ENCODE results near the gene GATAD2B. TPM values are rescaled to one million over a fixed set of nuclear protein-coding genes. Genes with fewer than 3 reads are reported as not detected.

Gene GATAD2B
- polyA plus RNA-seq, 1 experiment = 4.8 TPM

DNA sequence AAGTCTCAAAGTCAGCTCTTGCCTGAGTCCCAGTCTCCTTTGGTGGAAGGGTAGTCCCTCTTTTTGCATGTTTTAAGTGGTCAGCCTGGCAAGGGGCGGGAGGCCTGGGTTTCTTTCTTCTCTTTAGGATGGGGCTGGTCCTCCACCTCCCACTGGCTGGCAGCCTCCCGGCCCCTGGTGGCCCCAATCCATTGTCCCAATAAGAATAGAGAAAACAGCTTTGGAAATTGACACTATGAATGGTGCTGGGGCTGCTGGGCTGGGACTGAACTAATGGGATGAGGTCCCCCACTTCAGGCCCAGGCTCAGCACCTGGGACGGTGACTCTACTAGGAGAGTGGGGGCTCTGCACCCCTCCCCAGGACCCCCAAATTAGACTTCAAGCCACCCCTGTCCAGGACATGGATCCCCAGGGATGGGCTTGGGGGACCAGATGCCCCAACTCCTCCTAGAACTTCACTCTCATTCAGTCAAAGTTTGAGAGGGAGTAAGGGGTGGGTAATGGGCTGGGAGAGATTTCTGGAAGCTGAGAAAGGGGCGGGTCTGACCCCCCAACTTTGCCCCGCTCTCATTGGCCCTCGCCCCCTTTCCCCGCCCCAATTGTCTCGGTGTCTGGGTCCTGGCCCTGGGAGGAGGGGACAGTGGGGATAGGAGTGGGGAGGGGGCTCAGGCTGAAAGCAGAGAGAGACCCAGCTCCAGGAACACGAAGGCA, 129.4 kb downstream of the GATAD2B start:
- CTCF ChIA-PET = interaction anchor here (1.7 to 3.0 kb wide), 2 partner anchors 153 to 193 kb away, joined by 9 to 10 read pairs; partner anchors contain the start of genes DENND4B and RAB13
- H3K9me3 ChIP-seq (ENCODE audit: control insufficient read depth, insufficient read depth, low read length) = peaks cover 4% of the 10 kb centered on the region; the same call in 1 of the 2 replicates
- no peak overlapping the region for H3K4me3 ChIP-seq (ENCODE audit: low read depth, low read length)
- H3K27me3 ChIP-seq (ENCODE audit: control insufficient read depth, insufficient read depth, low read length) = no peaks in the 10 kb centered on the region
- POLR2A ChIA-PET = no interaction called here
- DNase-seq (ENCODE audit: low read depth, low spot score) = no peak
- TF ChIP-seq, protein P1, sequence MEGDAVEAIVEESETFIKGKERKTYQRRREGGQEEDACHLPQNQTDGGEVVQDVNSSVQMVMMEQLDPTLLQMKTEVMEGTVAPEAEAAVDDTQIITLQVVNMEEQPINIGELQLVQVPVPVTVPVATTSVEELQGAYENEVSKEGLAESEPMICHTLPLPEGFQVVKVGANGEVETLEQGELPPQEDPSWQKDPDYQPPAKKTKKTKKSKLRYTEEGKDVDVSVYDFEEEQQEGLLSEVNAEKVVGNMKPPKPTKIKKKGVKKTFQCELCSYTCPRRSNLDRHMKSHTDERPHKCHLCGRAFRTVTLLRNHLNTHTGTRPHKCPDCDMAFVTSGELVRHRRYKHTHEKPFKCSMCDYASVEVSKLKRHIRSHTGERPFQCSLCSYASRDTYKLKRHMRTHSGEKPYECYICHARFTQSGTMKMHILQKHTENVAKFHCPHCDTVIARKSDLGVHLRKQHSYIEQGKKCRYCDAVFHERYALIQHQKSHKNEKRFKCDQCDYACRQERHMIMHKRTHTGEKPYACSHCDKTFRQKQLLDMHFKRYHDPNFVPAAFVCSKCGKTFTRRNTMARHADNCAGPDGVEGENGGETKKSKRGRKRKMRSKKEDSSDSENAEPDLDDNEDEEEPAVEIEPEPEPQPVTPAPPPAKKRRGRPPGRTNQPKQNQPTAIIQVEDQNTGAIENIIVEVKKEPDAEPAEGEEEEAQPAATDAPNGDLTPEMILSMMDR (IDR thresholded peaks at IDR 0.05; ENCODE audit: low read depth, low read length) = no peak
- H3K27ac ChIP-seq (ENCODE audit: low read depth, low read length) = no peak overlapping the region

DNA sequence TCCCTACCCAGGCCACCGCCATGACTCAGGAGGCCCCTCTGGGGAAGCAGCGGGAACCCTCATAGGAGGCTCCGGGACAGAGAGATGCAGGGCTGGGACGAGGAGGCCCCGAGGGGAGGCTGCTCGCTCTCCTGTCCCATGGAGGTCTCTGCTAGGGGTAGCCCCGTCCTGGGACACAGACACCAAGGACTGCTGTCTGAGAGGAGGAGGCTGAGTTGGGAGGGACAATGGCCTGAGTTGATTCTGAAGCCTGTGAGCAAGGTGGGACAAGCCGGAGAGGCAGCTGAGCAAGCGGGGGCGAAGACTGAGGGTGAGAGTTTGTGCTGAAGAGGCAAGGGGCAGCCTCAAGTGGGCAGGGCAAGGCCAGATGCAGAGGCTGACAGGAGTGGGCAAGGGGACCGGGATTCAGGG, 130.1 kb downstream of the GATAD2B start:
- H3K27me3 ChIP-seq (ENCODE audit: control insufficient read depth, insufficient read depth, low read length) = no peaks in the 10 kb centered on the region
- TF ChIP-seq, protein P1 (IDR thresholded peaks at IDR 0.05; ENCODE audit: low read depth, low read length) = no peak
- no peak overlapping the region for H3K27ac ChIP-seq (ENCODE audit: low read depth, low read length)
- DNase-seq (ENCODE audit: low read depth, low spot score) = no peak
- CTCF ChIA-PET = interaction anchor here (1.7 to 3.0 kb wide), 2 partner anchors 154 to 194 kb away, joined by 9 to 10 read pairs; partner anchors contain the start of genes DENND4B and RAB13
- POLR2A ChIA-PET = interaction anchor here (0.6 to 1.9 kb wide), 3 partner anchors 9 to 198 kb away, joined by 3 to 9 read pairs (median 3); no protein-coding TSS in a partner anchor
- H3K9me3 ChIP-seq (ENCODE audit: control insufficient read depth, insufficient read depth, low read length) = peaks cover 4% of the 10 kb centered on the region; the same call in 1 of the 2 replicates
- H3K4me3 ChIP-seq (ENCODE audit: low read depth, low read length) = no peak overlapping the region

DNA sequence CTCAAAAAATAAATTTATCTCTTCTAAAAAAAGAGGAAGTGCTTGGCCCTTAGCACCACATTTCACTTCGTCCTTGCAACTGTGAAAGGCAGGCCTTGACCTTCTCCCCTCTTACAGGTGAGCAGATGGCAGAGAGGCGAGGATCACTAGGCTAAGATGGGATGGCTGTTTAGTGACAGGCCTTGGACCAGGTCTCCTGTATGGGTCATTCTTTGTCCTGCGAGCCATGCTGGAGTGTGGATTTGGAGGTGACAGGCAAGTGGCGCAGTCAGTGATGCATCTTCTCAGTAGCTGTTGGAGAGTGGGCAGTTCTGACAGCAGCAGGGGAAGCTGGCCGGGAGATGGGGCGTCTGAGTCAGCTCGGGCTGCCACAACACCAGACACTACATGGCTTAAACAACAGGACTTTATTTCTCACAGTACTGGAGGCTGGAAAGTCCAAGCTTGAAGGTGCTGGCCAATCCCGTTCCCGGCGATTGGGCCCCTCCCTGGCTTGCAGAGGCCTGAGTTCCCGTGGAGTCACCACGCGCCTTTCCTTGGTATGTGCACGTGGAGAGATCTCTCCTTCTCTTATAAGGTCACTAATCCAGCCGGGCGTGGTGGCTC, 131.0 kb downstream of the GATAD2B start:
- Histone ChIP-seq H3K27ac (ENCODE audit: low read depth, low read length) (peak overlapping the region; percentile 67), H3K4me3 (ENCODE audit: low read depth, low read length) (no peak overlapping the region), H3K27me3 (ENCODE audit: control insufficient read depth, insufficient read depth, low read length) (no peaks in the 10 kb centered on the region), H3K9me3 (ENCODE audit: control insufficient read depth, insufficient read depth, low read length) (peaks cover 4% of the 10 kb centered on the region; the same call in 1 of the 2 replicates)
- ChIA-PET POLR2A (interaction anchor here (1.2 to 1.9 kb wide), 2 partner anchors 186 to 198 kb away, joined by 4 to 9 read pairs; partner anchors contain the start of gene JTB), CTCF (interaction anchor here (1.2 to 3.0 kb wide), 2 partner anchors 155 to 195 kb away, joined by 3 to 10 read pairs; partner anchors contain the start of gene DENND4B)
- TF ChIP-seq, protein P1 (IDR thresholded peaks at IDR 0.05; ENCODE audit: low read depth, low read length) = no peak
- DNase-seq (ENCODE audit: low read depth, low spot score) = peak; percentile 23

DNA sequence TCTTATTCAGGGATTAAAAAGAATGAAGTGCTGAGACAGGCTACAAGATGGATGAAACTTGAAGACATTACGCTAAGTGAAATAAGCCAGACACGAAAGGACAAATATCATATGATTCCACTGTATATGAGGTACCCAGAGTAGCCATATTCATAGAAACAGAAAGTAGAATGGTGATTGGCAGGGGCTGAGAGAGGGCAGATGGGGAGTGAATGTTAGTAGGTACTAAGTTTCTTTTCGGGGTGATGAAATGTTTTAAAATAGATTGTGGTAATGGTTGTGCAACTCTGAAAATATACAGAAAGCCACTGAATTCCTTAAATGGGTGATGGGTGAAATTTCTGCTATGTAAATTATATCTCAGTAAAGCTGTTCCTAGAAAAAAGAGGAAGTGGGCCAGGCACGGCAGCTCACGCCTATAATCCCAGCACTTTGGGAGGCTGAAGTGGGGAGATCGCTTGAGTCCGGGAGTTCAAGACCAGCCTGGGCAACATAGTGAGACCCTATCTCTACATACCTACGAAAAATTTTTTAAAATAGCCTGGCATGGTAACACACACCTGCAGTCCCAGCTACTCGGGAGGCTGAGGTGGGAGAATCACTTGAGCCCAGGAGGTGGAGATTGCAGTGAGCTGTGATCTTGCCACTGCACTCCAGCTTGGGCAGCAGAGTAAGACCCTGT, 131.7 kb downstream of the GATAD2B start:
- Histone ChIP-seq H3K27ac (ENCODE audit: low read depth, low read length) (peak overlapping the region; percentile 99), H3K9me3 (ENCODE audit: control insufficient read depth, insufficient read depth, low read length) (peaks cover 4% of the 10 kb centered on the region; the same call in 1 of the 2 replicates), H3K27me3 (ENCODE audit: control insufficient read depth, insufficient read depth, low read length) (no peaks in the 10 kb centered on the region), H3K4me3 (ENCODE audit: low read depth, low read length) (peak overlapping the region; percentile 41)
- TF ChIP-seq, protein P1 (IDR thresholded peaks at IDR 0.05; ENCODE audit: low read depth, low read length) = no peak
- ChIA-PET CTCF (interaction anchor here (1.2 to 3.0 kb wide), 2 partner anchors 155 to 196 kb away, joined by 3 to 10 read pairs; partner anchors contain the start of gene DENND4B), POLR2A (interaction anchor here (1.2 to 1.9 kb wide), 4 partner anchors 176 to 199 kb away, joined by 3 to 9 read pairs (median 4); partner anchors contain the start of genes JTB and RPS27)
- DNase-seq (ENCODE audit: low read depth, low spot score) = peak; percentile 85

Data from AG04450 (cell line).